ENCODE data around the gene PHACTR1.

PHACTR1 gene

GRCh38 chr6:13289789-13290318 lies 573.3 kb downstream of the PHACTR1 start:
- DNase-seq (ENCODE audit: low spot score): no peak

DNA sequence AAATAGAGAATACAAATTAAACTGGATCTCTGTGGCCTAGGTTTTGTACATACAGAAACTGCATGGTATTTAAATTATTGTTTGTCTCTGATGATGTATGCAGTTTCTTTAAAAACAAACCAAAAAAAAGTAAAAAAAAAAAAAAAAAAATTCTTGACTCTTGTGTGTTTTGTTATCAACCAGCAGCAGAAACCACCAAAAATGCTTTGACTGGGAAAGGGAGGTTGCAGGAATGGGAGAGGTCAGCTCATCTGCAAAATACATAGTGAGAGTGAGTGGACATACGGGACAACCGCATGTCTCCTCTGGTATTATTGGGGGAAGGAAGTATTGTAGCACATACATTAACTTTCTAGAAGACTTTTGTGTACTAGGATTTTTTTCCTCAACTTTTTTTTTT lies 573.8 kb downstream of the PHACTR1 start:
- DNase-seq (ENCODE audit: low spot score): no peak

DNA sequence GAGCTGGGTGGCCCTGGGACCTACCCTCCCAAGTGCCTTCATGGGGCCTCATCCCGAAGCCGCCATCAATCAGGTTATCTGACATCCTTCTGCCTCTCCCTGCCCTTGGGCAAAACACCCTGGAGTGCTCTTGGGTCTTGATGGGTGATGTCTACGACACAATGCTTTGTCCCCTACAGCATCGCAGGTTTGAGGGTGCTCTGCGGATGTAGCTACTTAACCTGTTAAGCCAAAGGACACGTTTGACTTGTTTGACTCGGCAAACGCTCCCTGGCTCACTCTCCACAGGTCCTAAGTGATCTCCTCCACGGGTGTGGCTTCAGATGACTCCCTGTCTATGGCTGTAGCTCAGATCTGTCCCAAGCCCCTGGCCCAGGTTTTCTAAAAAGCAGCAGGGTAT lies 576.2 kb downstream of the PHACTR1 start:
- no peak for DNase-seq (ENCODE audit: low spot score)

DNA sequence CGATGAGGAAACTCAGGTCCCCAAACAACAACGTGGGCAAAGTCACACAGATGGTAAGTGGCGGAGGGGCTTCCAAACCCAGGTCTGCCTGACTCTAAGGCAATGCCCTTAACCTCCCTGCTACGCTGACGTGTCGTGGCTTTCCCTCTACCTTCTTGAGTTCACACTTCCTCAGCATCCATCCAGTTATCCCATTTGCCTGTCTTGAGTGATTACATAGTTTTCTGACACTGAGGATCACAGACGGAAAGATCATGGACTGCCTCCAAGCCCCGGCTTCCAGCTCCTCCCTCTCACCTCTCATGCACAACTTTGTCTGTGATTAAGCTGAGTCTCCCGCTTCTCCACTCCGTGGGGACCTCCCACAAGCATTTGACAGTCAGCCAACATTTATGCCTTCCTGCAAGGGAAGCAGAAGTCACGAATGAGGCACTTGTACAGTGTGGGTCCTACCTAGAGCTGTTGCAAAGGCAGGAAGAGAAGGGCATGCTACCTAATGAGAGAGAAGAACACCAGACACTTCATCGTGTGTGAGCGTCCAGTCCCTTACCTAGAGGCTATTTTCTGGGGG lies 578.0 kb downstream of the PHACTR1 start:
- DNase-seq (ENCODE audit: low spot score): no peak

GRCh38 chr6:13295576-13295975 lies 579.0 kb downstream of the PHACTR1 start:
- DNase-seq (ENCODE audit: low spot score): no peak

DNA sequence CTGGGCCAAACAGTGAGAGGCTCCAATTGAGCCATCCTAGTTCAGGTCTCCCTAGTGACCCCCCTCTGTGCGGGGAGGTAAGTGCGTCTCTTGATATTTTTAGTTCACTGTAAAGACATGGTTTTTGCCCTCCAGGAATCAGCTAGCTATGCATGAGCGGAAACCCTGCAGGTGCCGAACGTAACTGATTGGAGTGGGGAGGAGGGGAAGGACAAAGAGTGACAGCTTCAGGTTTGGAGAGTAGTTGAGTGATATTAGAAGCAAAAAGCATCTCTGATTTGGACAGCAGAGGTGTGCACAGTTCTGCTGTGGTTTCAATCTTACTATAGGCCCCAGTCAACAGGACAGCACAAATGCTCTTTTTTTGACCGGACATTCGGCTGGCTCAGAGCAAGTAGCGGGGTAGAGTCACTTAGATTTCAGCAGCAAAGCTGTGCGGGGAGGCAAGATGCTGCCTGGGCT lies 580.0 kb downstream of the PHACTR1 start:
- DNase-seq (ENCODE audit: low spot score): no peak

DNA sequence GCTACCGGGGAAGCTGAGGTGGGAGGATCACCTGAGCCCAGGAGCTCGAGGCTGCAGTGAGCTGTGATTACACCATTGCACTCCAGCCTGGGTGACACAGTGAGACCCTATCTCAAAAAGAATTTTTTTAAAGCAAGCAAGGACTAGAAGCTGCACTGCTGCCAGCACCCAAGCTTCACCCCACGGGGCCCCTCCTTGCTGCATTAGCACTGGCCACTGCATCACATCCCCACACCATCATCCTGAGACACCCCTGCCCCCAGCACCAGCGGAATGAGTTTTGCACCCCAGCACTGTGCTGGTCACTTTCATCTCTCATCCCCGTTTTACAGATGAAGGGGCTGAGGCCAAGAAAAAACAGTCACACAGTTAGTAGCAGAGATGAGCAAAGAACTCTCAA lies 580.8 kb downstream of the PHACTR1 start:
- no peak for DNase-seq (ENCODE audit: low spot score)

DNA sequence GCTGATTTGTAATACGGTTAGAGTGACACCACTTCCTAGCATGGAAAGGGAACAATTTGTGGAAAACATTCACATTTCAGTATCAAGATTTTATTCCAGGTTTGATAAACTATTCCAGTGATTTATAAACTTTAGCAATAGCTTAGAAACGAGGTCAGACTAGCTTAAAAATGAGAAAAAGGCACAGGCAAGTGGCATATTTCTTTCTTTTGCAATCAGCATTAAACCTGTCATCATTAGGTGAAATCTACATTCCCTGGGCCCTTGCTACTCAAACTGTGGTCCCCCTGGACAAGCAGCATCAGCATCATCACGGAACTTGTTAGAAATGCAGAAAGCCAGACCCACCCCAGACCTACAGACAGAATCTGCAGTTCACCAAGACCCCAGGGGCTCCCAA lies 581.9 kb downstream of the PHACTR1 start:
- DNase-seq (ENCODE audit: low spot score): no peak

DNA sequence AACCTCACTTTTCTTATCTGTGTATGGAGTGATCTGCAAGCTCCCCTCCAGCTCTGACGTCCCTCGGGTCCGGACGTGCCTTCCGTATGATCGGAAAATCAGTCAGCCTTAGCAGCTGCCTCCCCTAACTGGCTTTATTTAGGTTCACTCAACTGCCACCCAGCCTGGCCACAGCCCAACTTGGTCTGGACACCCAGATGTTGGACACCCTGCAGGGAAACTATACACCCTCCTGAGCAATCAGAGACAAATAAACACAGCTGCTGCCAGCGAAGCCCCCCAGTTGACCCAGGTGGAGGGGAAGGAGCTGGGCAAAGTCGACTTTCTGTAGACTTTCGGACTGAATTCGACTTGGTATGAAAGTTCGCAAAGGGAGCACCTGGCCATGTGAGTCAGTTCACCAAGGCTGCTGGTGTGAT lies 582.8 kb downstream of the PHACTR1 start:
- DNase-seq (ENCODE audit: low spot score): no peak

GRCh38 chr6:13299918-13300317 lies 583.4 kb downstream of the PHACTR1 start:
- DNase-seq (ENCODE audit: low spot score): no peak

- DNase-seq (ENCODE audit: low spot score): no peak
Measured at GRCh38 chr6:13300643-13301590, 584.4 kb downstream of the PHACTR1 start.

DNA sequence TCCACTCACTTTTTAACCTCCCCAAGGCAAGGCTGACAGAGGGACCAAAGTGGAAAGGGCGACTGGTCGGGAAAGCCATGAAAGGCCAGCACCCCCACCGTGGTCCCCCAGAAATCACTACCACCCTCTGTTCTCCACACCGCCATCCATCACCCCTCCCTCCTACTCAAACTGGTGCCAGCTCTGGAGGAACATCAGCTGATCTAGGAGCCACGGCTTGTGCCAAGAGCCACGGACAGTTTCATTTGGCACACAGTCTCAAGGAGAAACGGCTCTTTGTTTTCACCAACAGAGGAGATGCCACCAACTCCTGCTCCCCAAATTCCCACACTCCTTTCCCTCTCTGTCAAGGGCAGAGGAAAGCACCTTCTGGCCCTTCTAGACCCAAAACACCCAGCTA lies 585.7 kb downstream of the PHACTR1 start:
- DNase-seq (ENCODE audit: low spot score): no peak

DNA sequence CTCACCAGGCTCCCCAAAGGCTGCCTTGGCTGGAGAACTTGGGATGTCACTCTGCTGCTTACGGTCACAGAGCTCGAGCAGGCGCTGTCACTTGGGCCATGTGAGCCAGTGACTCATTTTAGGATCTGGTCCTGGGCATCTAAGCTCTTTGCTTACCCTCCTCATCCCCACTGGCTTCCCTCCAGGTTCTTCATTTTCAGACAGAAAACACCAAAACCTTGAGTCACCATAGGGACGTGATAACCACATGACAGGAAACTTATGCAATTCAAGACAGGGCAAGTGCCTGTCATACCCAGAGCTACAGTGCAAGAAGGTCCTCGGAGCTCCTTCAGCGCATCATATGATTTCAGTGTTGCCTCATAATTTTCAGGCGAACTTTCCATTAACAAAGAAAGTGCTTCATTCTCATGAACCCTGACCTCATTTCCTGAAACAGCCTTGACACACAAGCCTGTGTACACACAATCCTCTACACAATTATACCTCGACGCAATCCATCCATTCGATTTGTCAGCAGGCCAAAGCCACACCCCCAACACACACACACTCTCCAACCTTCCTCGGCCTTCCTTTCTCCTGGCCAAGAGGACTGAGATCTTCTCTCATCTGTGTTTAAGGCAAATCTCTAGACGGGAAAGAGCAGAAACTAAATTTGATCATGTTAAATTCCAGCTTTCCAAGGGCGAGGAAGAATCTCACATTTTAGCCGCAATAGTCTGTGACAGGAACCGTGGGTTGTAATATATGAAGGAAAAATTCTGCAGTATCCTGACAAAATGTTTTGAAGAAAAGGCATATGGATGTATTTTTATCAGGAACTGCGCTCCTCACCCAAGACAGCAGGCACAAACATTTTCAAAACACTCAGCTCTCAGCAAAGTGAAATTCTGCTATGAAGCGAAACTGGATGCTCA lies 586.4 kb downstream of the PHACTR1 start:
- DNase-seq (ENCODE audit: low spot score): peak; percentile 93

GRCh38 chr6:13303668-13304017 lies 587.1 kb downstream of the PHACTR1 start:
- DNase-seq (ENCODE audit: low spot score): no peak

GRCh38 chr6:13304101-13304500 lies 587.5 kb downstream of the PHACTR1 start:
- DNase-seq (ENCODE audit: low spot score): no peak

DNA sequence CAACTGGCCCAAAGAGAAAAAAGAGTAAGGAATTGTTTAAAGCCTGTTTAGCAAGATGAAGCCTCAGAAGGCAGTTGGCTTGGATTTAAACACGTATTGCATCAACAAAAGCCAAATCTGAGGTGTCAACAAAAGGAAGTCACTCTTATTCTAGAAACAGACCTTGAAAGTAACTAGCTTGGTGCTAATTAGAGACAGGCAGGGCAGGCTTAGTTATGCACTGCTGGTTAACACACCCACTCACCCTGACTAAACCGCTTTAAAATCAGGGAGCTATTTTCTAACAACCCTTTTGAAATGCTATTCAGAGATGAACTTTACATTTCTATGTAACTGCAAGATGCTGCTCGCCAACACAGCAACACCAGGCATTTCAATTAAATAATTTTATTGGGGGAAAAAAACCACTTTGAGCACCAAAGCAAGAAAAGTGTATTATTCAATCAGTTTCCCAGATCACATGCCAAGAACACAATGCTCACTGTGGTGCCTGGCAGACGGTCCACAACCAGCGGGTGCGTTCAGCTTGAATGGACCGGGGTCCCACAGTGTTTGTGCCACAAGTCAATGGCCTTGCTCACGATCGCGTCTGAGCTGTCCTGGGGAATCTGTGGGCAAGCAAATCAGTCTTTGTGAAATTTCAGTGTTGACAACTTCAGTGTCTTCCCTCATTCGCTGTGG lies 588.2 kb downstream of the PHACTR1 start:
- no peak for DNase-seq (ENCODE audit: low spot score)

- no peak for DNase-seq (ENCODE audit: low spot score)
Measured at GRCh38 chr6:13305288-13305687, 588.7 kb downstream of the PHACTR1 start.

DNA sequence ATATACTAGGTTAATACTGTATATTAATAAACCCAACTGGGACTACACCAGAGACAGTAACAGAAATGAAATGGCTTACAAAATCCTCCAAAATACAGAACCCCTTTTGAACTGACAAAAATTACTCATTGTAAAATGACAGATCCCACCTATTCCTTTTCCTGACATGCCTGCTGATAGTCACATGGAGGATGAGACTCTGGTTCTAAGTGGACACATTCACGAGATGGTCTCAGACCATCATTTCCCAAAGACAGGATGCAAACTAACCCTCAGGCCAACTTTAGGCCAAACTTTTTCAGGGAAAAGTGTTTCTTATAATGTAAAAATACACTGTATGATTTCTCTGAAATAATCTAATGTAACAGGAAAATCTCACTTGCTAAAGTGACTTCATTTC lies 589.2 kb downstream of the PHACTR1 start:
- no peak for DNase-seq (ENCODE audit: low spot score)

- DNase-seq (ENCODE audit: low spot score): no peak
Measured at GRCh38 chr6:13307508-13307995, 591.0 kb downstream of the PHACTR1 start.

DNA sequence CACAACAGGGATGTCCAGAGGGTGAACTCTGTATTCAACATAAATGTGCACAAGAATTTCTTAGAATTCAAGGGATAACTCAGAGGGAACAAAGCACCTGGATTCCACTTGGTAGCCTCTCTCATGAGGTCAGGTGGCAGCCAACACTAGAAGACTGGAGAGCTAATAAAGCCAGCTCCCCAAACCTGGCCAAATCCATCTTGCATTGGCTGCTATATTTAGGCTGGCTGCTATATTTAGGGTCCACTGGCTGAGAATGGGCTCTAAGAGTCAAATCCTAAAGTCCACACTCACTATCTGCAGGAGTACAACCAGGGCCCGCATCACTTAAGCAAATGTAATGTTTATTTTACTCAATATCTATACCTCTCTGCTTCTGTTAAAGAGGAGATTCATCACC lies 591.8 kb downstream of the PHACTR1 start:
- DNase-seq (ENCODE audit: low spot score): no peak

DNA sequence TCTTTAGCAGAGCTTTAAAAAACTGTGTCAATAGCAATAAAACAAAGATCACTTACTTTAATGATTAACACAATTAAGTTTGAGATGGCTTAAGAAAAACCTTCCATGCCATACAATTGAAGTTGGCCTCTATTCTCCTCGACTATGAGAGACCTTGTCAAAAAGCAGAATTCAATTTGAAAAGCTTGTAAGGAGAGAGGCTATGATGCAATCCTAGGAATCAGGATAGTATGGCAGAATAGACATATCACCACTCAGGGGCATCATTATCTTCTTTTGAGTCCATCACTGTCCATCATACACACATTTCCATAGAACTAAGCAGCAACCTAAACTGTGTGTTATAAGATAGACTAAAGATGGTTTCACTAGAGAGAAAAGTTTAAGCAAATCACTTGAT lies 594.6 kb downstream of the PHACTR1 start:
- no peak for DNase-seq (ENCODE audit: low spot score)

Data from AG20443 (cell line).